ENCODE data around the gene ESPNL. TPM values are rescaled to one million over a fixed set of nuclear protein-coding genes. Genes with fewer than 3 reads are reported as not detected.
A peak's percentile ranks its signal among the peaks of the same experiment; 100 is the strongest.

ESPNL gene
- total RNA-seq, 2 experiments from 2014 or later, result not detected

GRCh38 chr2:238104691-238105371 lies 4.7 kb downstream of the ESPNL start:
- Mint-ChIP-seq H3K4me1 (ENCODE audit: low read depth) (peaks cover 6% of the 10 kb centered on the region), H3K4me3 (no peak overlapping the region), H3K27ac (no peak overlapping the region), H3K27me3 (no peaks in the 10 kb centered on the region), H3K36me3 (ENCODE audit: low read depth) (no peaks in the 10 kb centered on the region), H3K9me3 (no peaks in the 10 kb centered on the region)
- Histone ChIP-seq H3K27ac (ENCODE audit: low read depth in 1 of 2, low read length in 2 of 2) (no peak overlapping the region), H3K27me3 (ENCODE audit: control insufficient read depth in 1 of 2, insufficient read depth in 2 of 2, low read length in 2 of 2) (no peaks in the 10 kb centered on the region), H3K9me3 (ENCODE audit: control insufficient read depth in 1 of 2, insufficient read depth in 1 of 2, low read length in 2 of 2) (no peaks in the 10 kb centered on the region), H3K4me1 (ENCODE audit: insufficient read depth, low read length) (peaks cover 5% of the 10 kb centered on the region), H3K4me3 (ENCODE audit: low read length) (no peak overlapping the region), H3K36me3 (ENCODE audit: insufficient read depth, low read length) (no peaks in the 10 kb centered on the region)
- ATAC-seq (ENCODE audit: poor library complexity), result no peak
- ChIA-PET CTCF (no interaction called here), POLR2A (no interaction called here)
- TF ChIP-seq CTCF (IDR thresholded peaks at IDR 0.05), result no peak
- DNase-seq, result peak in 2 of 14 experiments; percentile 10 to 30
- intact Hi-C loops (cut with DNase I, micrococcal nuclease), result no loop called here

GRCh38 chr2:238105506-238106338 lies 5.6 kb downstream of the ESPNL start:
- H3K27me3 Mint-ChIP-seq, result no peaks in the 10 kb centered on the region
- Histone ChIP-seq H3K4me1 (ENCODE audit: insufficient read depth, low read length) (peaks cover 5% of the 10 kb centered on the region), H3K4me3 (ENCODE audit: low read length) (no peak overlapping the region), H3K27me3 (ENCODE audit: control insufficient read depth in 1 of 2, insufficient read depth in 2 of 2, low read length in 2 of 2) (no peaks in the 10 kb centered on the region), H3K27ac (ENCODE audit: low read depth in 1 of 2, low read length in 2 of 2) (no peak overlapping the region), H3K36me3 (ENCODE audit: insufficient read depth, low read length) (no peaks in the 10 kb centered on the region), H3K9me3 (ENCODE audit: control insufficient read depth in 1 of 2, insufficient read depth in 1 of 2, low read length in 2 of 2) (no peaks in the 10 kb centered on the region)
- no peaks in the 10 kb centered on the region for H3K9me3 Mint-ChIP-seq
- no peak for TF ChIP-seq CTCF (IDR thresholded peaks at IDR 0.05)
- no peak overlapping the region for H3K27ac Mint-ChIP-seq
- ChIA-PET POLR2A (no interaction called here), CTCF (no interaction called here)
- H3K36me3 Mint-ChIP-seq (ENCODE audit: low read depth), result no peaks in the 10 kb centered on the region
- DNase-seq (peak in 1 of 14 experiments; percentile 24), ATAC-seq (ENCODE audit: poor library complexity) (no peak)
- intact Hi-C loops (cut with DNase I, micrococcal nuclease), result no loop called here
- H3K4me1 Mint-ChIP-seq (ENCODE audit: low read depth), result peaks cover 6% of the 10 kb centered on the region
- H3K4me3 Mint-ChIP-seq, result no peak overlapping the region

- Histone ChIP-seq H3K4me1 (ENCODE audit: insufficient read depth, low read length) (peaks cover 5% of the 10 kb centered on the region), H3K27ac (ENCODE audit: low read depth in 1 of 2, low read length in 2 of 2) (no peak overlapping the region), H3K9me3 (ENCODE audit: control insufficient read depth in 1 of 2, insufficient read depth in 1 of 2, low read length in 2 of 2) (no peaks in the 10 kb centered on the region), H3K36me3 (ENCODE audit: insufficient read depth, low read length) (no peaks in the 10 kb centered on the region), H3K27me3 (ENCODE audit: control insufficient read depth in 1 of 2, insufficient read depth in 2 of 2, low read length in 2 of 2) (no peaks in the 10 kb centered on the region), H3K4me3 (ENCODE audit: low read length) (no peak overlapping the region)
- ChIA-PET CTCF (no interaction called here), POLR2A (no interaction called here)
- Mint-ChIP-seq H3K4me1 (ENCODE audit: low read depth) (peaks cover 6% of the 10 kb centered on the region), H3K9me3 (no peaks in the 10 kb centered on the region), H3K27ac (no peak overlapping the region), H3K27me3 (no peaks in the 10 kb centered on the region), H3K36me3 (ENCODE audit: low read depth) (no peaks in the 10 kb centered on the region), H3K4me3 (no peak overlapping the region)
- peak in 1 of 14 experiments; percentile 20 for DNase-seq
- no peak for TF ChIP-seq CTCF (IDR thresholded peaks at IDR 0.05)
- intact Hi-C loops (cut with DNase I, micrococcal nuclease), result no loop called here
- no peak for ATAC-seq (ENCODE audit: poor library complexity)
Observed at GRCh38 chr2:238106339-238106697, 6.2 kb downstream of the ESPNL start.
